Thyroid gland (tissue), 4 donors: Measurements from ENCODE around the gene GRXCR1. TPM values are rescaled to one million over a fixed set of nuclear protein-coding genes. Genes with fewer than 3 reads are reported as not detected.

ENCODE experiments used
- DNase-seq, 2 donors: peaks; one replicate each; pipeline ENCODE4 v3.0.0-alpha.2; 2019
- H3K27ac ChIP-seq, 3 donors: fragments of 200-600 bp; sonication (generic); 1 replicate in 2 of 3; 2 replicates in 1 of 3; pipeline ENCODE4 v1.5.1; 2016 to 2019; ENCODE audit warnings: mild to moderate bottlenecking in 1 of 3, moderate library complexity in 1 of 3
- H3K27me3 ChIP-seq: fragments of 200-600 bp; sonication (generic); one replicate; pipeline ENCODE4 v1.5.1; 2019
- H3K36me3 ChIP-seq, 2 donors: fragments of 200-600 bp; sonication (generic); one replicate each; pipeline ENCODE4 v1.5.1; 2016 to 2019
- H3K4me1 ChIP-seq, 2 donors: fragments of 200-600 bp; sonication (generic); one replicate each; pipeline ENCODE4 v1.5.1; 2017 to 2019
- H3K4me3 ChIP-seq, 3 donors: fragments of 200-600 bp; sonication (generic); replicated peaks in 1 of 3; 1 replicate in 2 of 3; 2 replicates in 1 of 3; pipeline ENCODE4 v1.5.1; 2016; ENCODE audit warnings: mild to moderate bottlenecking in 1 of 3
- H3K9me3 ChIP-seq: fragments of 200-600 bp; sonication (generic); one replicate; pipeline ENCODE4 v1.5.1; 2017
- CTCF ChIP-seq, 6 experiments: fragments of 200-600 bp in 3 of 6; fragments of 450-650 bp in 3 of 6; sonication (generic) in 3 of 6; IDR thresholded peaks; one replicate each; pipeline ENCODE4 v1.5.1; 2016 to 2019; ENCODE audit warnings: antibody characterized with exemption in 6 of 6, mild to moderate bottlenecking in 2 of 6, inconsistent platforms in 1 of 6, moderate library complexity in 1 of 6
- POLR2A ChIP-seq, 2 donors: fragments of 450-650 bp; IDR thresholded peaks; one replicate each; pipeline ENCODE4 v1.6.1; 2017; ENCODE audit warnings: antibody characterized with exemption in 2 of 2, mild to moderate bottlenecking in 2 of 2, moderate library complexity in 1 of 2
- WGBS, 2 donors: methylation state at CpG; one replicate each; pipeline ENCODE4 v1.1.5; 2017; 5-methylcytosine and 5-hydroxymethylcytosine counted together
- intact Hi-C: fragments of 100-400 bp; cut with DNase I; formaldehyde crosslinking; loops from one replicate; pipeline ENCODE4 v1.15.1; 2023
- total RNA-seq, 4 donors: library from RNA; depleted of rRNA; stranded (reverse); fragments of >200 nt; gene quantifications; one replicate each; pipeline ENCODE4 v1.2.3, GENCODE V29; 2016

GRXCR1 gene
- total RNA-seq, 4 donors from 2014 or later, result not detected

GRCh38 chr4:42985976-42986375 lies 93.5 kb downstream of the GRXCR1 start:
- no peak overlapping the region for H3K4me3 ChIP-seq
- intact Hi-C loops, result no loop called here
- no peaks in the 10 kb centered on the region for H3K27me3 ChIP-seq
- no peaks in the 10 kb centered on the region for H3K4me1 ChIP-seq
- no peak for TF ChIP-seq CTCF (IDR thresholded peaks at IDR 0.05)
- no peak for TF ChIP-seq POLR2A (IDR thresholded peaks at IDR 0.05)
- no peaks in the 10 kb centered on the region for H3K36me3 ChIP-seq
- no peak for DNase-seq
- H3K27ac ChIP-seq, result no peak overlapping the region
- H3K9me3 ChIP-seq, result no peaks in the 10 kb centered on the region

- Histone ChIP-seq H3K4me1 (no peaks in the 10 kb centered on the region), H3K27me3 (no peaks in the 10 kb centered on the region), H3K36me3 (no peaks in the 10 kb centered on the region), H3K27ac (no peak overlapping the region), H3K4me3 (no peak overlapping the region), H3K9me3 (no peaks in the 10 kb centered on the region)
- WGBS, 2 donors, result 38 to 39% methylated on average over 6 of the region's 6 CpGs
- no peak for DNase-seq
- intact Hi-C loops, result no loop called here
- TF ChIP-seq CTCF (IDR thresholded peaks at IDR 0.05), result peak; percentile 19 to 71 (median 44)
- TF ChIP-seq POLR2A (IDR thresholded peaks at IDR 0.05), result no peak
Observed at GRCh38 chr4:42995343-42995944, 102.9 kb downstream of the GRXCR1 start.

GRCh38 chr4:43008793-43009192 lies 116.3 kb downstream of the GRXCR1 start:
- Histone ChIP-seq H3K9me3 (no peaks in the 10 kb centered on the region), H3K27me3 (no peaks in the 10 kb centered on the region), H3K4me1 (no peaks in the 10 kb centered on the region), H3K36me3 (no peaks in the 10 kb centered on the region), H3K4me3 (no peak overlapping the region), H3K27ac (no peak overlapping the region)
- intact Hi-C loops, result no loop called here
- DNase-seq, result no peak
- TF ChIP-seq CTCF (IDR thresholded peaks at IDR 0.05), result no peak
- 93 to 98% methylated on average over 1 of the region's 1 CpG for WGBS, 2 donors

- Histone ChIP-seq H3K9me3 (no peaks in the 10 kb centered on the region), H3K4me1 (no peaks in the 10 kb centered on the region), H3K27me3 (no peaks in the 10 kb centered on the region), H3K4me3 (no peak overlapping the region), H3K27ac (no peak overlapping the region), H3K36me3 (no peaks in the 10 kb centered on the region)
- intact Hi-C loops, result no loop called here
- WGBS, 2 donors, result 87 to 99% methylated on average over 4 of the region's 4 CpGs
- TF ChIP-seq CTCF (IDR thresholded peaks at IDR 0.05), result no peak
- TF ChIP-seq POLR2A (IDR thresholded peaks at IDR 0.05), result no peak
- no peak for DNase-seq
Observed at GRCh38 chr4:43014256-43014655, 121.7 kb downstream of the GRXCR1 start.

GRCh38 chr4:43041632-43042031 lies 149.1 kb downstream of the GRXCR1 start:
- Histone ChIP-seq H3K4me1 (no peaks in the 10 kb centered on the region), H3K9me3 (no peaks in the 10 kb centered on the region), H3K36me3 (no peaks in the 10 kb centered on the region), H3K27me3 (no peaks in the 10 kb centered on the region), H3K27ac (no peak overlapping the region), H3K4me3 (no peak overlapping the region)
- intact Hi-C loops, result no loop called here
- 70 to 78% methylated on average over 1 of the region's 1 CpG for WGBS, 2 donors
- no peak for TF ChIP-seq POLR2A (IDR thresholded peaks at IDR 0.05)
- TF ChIP-seq CTCF (IDR thresholded peaks at IDR 0.05), result no peak
- no peak for DNase-seq
